GM21619 (cell line): ENCODE results near the gene LCE2D.
"Not testable (repeated sequence)": the region's sequence is repeated elsewhere in the genome, so short reads cannot be mapped to it uniquely, and the experiment has no call there.

Experiments used
- ATAC-seq: cut with Tn5 transposase; IDR thresholded peaks from one replicate; pipeline ENCODE4 v1.9.1; 2021; ENCODE audit not compliant: unreplicated experiment

Gene LCE2D, protein sequence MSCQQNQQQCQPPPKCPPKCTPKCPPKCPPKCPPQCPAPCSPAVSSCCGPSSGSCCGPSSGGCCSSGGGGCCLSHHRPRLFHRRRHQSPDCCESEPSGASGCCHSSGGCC

DNA sequence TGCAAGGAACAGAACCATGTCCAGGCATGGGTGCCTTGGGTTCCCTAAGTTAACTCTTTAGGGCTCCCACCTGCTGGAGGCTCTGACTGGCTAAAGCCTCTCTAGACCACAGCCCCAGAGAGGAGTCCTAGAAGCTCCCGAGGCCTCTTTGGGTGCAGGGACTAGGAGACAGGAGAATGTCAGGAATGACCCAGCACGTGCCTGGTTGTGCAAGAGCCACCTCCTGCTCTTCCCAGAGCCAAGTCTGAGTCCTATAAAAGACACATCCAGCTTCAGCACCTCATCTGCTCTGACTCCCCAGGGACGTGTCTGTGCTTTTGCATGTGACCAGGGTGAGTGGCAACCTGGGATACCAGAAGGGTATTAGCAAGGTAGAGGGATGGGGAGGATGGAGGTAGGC lies at the start of gene LCE2D:
Gene LCE2D (plus strand): TSS at position 283 of the 400 bp plus-strand sequence. CDS start 726 bp downstream, outside the sequence.
- ATAC-seq, result no peak

DNA sequence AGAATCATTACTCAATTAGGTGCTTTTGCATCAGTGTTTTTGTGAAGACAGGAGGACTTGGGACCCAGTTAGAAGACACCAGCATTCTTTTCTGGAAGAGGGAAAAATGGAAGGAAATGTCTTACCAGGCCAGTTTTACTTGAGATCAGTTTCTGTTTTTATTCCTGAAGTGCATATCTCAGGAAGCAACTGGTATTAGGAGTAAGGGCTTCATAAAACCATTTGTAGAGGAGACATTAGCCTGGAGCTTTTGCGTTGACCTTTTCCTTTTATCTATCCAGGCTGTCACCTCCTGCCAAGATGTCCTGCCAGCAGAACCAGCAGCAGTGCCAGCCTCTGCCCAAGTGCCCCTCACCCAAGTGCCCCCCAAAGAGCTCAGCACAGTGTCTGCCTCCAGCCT lies 49.7 kb upstream of the LCE2D start, which contains the start of gene LCE3B:
Gene LCE3B (plus strand): TSS at position 301 of the 400 bp plus-strand sequence. CDS start 0 bp downstream, at position 301.
- ATAC-seq, result no peak

DNA sequence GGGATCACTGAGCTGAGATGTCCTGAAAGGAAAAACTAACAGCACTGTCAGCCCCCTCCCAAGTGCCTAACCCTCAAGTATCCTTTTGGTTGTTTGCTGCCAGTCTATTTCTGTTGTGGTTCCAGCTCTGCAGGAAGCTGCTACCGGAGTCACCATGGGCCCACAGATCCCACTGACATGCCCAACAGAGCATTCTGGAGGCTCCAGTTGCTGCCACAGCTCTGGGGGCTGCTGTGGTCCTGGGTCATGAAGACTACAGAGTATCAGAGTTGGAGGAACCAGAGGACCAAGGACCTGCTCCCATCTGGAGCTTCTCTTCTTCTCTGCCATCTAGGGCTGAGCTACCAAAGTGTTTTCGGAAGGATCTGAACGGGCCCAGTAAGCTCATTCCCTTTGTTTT lies 41.2 kb upstream of the LCE2D start:
- ATAC-seq, result no peak

DNA sequence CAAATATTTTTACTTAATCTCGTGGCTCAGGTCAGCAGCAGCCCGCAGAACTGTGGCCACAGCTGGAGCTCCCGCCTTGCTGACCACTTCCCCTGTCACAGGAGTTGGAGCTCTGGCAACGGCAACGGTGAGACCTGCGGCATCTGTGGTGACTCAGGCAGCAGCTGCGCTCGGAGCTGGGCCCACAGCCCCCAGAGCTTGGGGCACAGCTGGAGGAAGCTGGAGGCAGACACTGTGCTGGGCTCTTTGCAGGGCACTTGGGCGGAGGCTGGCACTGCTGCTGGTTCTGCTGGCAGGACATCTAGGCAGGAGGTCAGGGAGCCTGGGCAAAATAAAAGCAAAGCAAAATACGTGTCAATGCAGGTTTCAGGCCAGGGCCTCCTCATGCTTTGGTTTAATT lies 40.4 kb upstream of the LCE2D start, which contains the start of gene LCE3A:
Gene LCE3A (minus strand): TSS at position 301 of the 400 bp plus-strand sequence. CDS start 0 bp downstream, at position 301.
- ATAC-seq, result no peak

DNA sequence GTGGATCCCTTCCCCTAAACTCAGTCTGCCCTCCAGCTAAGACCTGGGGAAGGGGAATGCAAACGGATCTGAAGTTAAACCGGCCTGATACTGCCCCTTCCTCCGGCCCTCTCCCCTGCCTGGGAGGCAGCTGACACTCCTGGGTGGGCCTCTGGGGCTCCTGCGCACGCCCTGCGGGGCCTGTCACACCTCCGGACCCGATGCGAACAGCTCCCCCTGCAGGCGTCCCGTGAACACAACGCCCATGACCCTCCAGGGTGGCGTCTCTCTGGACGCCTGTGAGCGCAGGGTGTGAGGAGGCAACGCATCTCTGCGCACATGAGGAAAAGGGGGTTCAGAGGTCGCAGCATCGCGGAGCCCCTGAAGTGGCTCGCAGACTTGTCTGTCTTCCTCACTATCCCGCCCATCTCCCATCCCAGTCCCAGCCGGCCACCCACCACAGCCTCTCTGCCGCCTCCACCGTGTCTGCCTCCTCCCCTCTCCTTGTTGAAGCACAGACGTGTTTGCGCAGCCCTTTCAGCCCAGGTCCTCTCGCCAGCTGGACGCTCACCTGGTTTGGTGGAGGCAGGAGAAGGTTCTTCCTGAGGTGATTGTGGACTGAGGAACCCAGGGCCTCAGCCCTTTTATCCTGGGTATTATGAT lies 39.9 kb upstream of the LCE2D start:
- ATAC-seq, result no peak

DNA sequence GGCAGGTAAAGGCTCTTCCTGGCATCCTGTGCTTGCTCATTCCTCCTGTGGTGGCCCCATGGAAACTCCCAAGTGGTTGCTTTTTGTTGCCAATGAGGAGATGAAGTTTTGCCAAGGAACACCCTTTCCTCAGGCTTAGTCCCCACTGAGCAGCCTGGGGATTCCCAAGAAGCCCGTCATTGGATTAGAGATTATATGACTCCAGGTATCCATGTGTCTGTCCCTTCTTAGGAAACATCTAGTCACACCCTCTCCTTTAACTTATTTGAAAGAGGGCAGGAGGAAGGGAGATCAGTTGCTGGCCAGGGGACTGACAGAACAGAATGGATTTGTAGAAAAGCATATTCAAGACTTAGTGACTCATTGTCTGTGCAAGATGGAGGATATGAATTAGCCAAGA lies 36.4 kb upstream of the LCE2D start:
- ATAC-seq, result no peak

DNA sequence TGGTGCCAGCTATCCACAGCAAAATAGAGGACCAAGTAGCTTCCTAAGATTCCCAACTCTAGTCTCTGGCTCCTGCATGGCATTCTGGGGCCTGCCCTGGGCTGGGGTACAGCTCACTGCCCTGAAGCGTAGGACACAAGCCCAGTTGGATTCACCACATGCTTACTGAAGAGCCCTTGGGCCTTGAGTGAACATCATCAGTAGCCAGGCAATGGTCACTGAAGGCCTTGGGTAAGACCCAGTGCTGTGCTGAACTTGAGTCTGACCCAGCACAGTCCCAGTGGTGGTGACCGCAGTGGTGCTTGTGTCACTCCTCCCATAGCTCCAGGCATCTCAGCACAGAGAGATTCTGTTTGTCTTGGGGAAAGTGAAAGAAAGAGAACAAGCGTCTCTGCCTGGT lies 32.6 kb upstream of the LCE2D start:
- ATAC-seq, result no peak

DNA sequence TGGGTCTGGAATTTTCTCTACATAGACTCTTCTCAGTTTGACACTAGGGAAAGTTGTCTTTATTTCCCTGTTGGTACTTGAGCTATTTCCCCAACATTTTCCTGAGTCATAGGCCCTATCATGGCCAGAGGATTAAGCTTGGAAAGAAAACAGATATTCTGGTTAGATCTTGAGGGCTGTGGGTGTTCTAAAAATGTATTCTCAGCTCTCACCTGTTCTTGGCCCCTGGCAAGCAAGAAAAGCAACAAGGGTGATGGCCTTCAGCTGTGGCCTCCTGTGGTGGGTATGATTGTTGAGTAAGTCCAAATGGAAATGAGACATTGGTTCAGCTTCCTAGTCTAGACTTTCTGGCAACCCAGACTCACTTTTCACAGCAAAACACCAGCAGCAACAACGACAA lies 22.8 kb upstream of the LCE2D start:
- ATAC-seq, result no peak

DNA sequence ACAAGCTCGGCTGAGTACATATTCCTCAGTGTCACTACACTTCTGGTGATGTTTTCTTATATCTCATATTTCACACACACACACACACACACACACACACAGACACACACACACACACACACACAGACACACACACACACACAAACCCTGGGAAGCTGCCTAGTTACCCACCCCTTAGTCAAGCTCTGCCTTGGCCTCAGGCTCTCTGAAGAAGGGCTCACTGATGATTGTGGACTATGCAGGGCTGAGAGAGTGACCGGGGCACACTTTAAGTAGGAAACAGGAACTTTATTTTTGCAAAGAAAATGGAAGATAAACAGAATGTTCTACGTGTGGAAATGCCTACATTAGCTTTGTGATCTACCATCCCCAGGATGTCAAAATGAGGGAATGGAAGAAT lies 19.2 kb upstream of the LCE2D start:
- no peak for ATAC-seq

DNA sequence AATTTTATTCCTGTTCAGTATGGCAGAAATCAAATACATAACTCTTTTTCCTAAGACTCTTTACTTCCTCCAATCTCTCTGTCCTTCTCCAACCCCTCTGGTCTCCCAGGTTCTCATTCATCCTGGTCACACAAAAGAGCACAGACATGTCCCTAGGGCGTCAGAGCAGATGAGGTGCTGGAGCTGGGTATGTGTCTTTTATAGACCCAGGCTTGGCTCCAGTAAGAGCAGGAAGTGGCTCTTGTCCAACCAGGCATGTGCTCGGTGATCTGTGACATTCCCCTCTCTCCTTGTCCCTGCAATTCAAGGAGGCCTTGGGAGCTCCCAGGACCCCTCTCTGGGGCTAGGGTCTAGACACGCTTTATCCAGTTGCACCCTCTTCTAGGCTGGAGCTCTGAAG lies 18.0 kb upstream of the LCE2D start:
- ATAC-seq, result no peak

DNA sequence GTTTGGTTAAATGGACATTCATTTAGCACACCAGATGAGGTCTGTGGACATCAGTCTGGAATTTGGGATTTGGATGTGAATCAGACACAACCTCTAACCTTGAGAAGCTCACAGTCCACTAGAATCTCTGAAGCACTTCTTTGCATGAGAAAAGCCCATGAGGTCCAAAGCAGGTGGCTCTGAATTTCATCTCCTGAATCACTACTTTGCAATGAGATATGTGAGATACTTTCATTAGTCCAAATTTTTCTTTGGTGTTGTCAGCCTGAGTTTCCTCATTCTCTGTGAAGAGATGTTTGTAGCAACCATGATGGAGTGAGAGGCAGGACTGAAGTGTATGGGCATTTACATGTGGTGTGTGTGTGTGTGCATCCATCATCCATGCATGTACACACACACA lies 16.5 kb upstream of the LCE2D start:
- ATAC-seq, result no peak

DNA sequence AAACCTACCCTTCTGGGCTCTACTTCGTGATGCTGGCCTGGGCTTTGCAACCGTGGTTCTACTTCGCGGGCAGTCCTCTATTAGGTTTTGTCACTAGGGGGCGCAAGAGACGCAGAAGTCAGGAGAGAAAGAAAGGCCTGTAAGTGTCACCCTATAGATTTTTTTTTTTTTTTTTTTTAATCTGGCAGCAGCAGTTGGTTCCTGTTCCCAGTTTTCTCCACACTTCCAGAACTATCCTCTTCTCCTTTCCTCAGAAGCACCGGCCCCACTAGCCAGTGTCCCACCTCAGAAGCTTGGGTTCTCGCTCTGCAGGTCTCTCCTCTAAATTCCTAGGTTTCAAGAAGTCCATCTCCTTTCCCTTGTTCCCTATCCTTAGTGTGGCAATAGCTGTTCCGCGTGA lies 9.1 kb upstream of the LCE2D start:
- no peak for ATAC-seq

DNA sequence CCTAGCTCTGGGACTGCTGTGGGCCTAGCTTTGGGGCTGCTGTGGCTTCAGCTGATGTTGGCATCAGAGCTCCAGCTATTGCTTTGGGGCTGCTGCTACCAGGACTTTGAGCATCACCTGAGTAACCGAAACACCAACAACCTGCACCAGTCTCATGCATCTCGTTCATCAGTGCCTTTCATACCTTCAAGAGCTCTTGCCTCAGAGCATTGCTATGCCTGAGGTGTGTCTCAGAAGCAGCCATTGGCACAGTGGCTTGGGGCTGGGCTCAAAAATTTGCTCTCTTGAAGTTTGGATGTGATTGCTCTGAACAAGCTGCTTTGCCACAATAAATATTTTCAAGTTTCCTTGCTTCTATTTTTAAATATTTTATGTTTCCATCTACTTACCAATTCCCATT lies 6.7 kb upstream of the LCE2D start:
- ATAC-seq, result no peak

DNA sequence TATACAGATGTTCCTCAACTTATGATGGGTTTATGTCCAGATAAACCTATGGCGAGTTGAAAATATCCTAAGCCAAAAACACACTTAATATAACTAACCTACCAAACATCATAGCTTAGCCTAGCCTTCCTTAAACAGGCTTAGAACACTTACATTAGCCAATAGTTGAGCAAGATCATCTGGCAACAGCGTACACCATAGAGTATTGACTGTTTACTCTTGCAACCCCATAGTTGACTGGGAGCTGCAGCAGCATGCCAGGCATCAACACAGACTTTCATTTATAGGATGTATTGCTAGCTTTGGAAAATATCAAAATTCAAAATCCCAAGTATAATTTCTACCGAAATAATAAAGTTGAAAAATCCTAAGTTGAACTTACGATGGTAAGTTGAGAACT lies 5.5 kb upstream of the LCE2D start:
- no peak for ATAC-seq

DNA sequence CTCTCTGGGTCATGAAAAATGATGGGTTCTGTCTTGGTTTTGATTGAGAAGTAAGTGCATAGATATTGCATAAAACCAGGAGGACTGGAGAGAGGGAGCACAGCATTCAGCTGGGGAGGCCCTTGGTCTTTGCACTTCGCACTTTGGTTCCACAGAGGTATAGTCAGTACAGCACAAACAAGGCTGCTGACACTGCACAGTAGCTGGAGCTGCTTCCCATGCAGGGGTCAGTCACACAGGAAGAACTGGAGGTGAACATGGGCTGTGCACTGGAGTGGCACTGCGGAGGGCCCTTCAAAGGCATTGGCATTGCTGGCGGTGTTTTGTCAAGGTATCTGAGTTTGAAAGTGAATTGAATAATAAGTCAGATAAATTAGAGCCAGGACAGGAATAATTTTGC lies 4.5 kb upstream of the LCE2D start:
- ATAC-seq, result no peak

DNA sequence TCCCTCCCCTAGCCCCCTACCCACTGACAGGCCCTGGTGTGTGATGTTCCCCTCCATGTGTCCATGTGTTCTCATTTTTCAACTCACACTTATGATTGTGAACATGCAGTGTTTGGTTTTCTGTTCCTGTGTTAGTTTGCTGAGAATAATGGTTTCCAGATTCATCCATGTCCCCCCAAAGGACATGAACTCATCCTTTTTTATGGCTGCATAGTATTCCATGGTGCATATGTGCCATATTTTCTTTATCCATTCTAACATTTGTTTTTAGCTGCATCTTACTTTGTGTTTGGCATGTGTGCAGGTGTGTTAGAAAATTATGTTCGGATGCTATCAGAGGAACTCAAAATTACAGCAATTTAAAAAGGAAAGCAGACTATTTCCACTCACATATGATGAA lies 3.0 kb downstream of the LCE2D start:
- ATAC-seq, result not testable (repeated sequence)

DNA sequence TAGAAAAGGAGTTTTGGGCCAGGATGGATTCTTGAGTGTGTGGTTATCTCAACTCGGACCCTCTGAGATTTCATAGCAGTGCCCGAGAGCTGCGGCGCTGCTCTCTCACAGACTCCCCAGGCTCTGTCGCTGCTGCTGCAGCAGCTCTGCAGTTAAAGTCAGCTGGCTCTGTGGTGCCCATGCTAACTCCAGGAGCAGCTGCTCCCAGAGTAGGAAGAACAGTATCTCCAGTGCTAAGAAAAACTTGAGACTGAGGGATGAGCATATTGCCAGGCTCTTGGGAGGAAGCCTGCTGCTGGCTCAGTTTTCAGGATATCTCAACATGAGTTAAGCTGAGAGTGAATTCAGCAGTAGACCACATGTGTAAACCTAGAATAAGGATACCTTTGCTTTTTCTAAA lies 4.5 kb downstream of the LCE2D start:
- ATAC-seq, result no peak

DNA sequence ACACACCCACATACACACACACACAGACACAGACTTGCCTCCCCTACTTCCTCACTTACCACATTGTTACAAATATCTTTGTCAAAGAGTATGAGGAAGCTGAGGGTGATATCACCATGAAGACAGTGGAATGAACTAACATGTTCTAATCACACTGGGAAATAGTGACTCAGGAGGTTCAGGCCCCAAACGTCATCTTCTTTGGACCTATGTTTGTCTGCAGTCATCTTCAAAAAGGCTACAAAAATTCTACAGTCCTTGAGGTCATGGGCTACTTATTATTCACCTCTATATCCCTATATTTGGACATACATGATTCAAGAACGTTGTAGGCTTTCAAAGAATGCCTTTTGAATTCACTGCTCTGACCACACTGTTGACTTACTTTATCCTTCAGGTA lies 9.8 kb downstream of the LCE2D start:
- no peak for ATAC-seq

DNA sequence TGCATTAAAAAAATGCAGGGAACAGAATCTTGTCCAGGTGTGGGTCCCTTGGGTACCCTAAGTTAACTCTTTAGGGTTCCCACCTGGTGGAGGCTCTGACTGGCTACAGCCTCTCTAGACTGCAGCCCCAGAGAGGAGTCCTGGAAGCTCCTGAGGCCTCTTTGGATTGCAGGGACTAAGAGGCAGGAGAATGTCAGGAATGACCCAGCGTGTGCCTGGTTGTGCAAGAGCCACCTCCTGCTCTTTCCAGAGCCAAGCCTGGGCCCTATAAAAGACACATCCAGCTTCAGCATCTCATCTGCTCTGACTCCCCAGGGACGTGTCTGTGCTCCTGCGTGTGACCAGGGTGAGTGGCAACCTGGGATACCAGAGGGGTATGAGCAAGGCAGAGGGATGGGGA lies 11.8 kb downstream of the LCE2D start, which contains the start of gene LCE2C:
Gene LCE2C (plus strand): TSS at position 297 of the 400 bp plus-strand sequence. CDS start 737 bp downstream, outside the sequence.
- not testable (repeated sequence) for ATAC-seq

DNA sequence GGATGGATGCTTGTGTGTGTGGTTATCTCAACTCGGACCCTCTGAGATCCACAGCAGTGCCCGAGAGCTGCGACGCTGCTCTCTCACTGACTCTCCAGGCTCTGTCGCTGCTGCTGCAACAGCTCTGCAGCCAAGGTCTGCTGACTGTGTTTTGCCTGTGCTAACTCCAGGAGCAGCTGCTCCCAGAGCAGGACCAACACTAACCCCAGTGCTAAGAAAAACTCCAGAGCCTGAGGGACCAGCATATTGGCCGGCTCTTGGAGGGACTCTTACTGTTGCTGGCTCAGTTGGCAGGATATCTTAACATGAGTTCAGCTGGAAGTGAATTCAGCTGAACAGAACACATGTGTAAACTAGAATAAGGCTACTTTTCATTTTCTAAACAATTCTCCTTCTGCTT lies 16.3 kb downstream of the LCE2D start:
- ATAC-seq, result no peak

DNA sequence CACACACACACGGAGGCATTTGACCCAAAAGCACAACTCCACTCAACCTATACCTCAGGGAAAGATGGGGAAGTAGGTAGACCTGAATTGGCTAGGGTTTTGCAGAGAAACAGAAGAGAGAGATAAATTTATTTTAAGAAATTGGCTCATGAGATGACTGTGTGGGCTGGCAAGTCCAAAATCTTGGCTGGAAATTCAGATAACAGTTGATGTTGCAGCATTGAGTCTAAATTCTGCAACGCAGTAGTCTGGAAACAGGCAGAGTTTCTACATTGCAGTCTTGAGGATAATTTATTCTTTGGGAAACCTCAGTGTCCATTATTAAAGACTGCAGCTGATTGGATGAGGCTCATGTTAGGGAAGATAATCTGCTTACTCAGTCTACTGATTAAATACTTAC lies 18.4 kb downstream of the LCE2D start:
- no peak for ATAC-seq

DNA sequence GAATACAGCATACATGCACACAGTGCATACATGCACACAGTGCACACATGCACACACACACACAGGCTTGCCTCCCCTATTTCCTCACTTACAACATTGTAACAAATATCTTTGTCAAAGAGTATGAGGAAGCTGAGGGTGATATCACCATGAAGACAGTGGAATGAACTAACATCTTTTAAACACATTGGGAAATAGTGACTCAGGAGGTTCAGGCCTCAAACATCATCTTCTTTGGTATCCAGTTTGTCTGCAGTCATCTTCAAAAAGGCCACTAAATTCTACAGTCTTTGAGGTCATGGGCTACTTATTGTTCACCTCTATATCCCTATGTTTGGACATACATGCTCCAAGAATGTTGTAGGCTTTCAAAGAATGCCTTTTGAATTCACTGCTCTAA lies 20.7 kb downstream of the LCE2D start:
- no peak for ATAC-seq

DNA sequence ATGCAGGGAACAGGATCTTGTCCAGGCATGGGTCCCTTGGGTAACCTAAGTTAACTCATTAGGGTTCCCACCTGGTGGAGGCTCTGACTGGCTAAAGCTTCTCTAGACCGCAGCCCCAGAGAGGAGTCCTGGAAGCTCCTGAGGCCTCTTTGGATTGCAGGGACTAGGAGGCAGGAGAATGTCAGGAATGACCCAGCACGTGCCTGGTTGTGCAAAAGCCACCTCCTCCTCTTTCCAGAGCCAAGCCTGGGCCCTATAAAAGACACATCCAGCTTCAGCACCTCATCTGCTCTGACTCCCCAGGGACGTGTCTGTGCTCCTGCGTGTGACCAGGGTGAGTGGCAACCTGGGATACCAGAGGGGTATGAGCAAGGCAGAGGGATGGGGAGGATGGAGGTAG lies 22.6 kb downstream of the LCE2D start, which contains the start of gene LCE2B:
Gene LCE2B (plus strand): TSS at position 301 of the 400 bp plus-strand sequence. CDS start 721 bp downstream, outside the sequence.
- not testable (repeated sequence) for ATAC-seq
